GM06990 (cell line): ENCODE data around the gene DBNDD1.
"Not testable (repeated sequence)": the region's sequence is repeated elsewhere in the genome, so short reads cannot be mapped to it uniquely, and the experiment has no call there.

Source experiments
- DNase-seq: peaks from one replicate; pipeline ENCODE4 v3.0.0-alpha.2; 2011; ENCODE audit not compliant: insufficient read length; ENCODE audit errors: extremely low read depth
- H3K27me3 ChIP-seq: replicated peaks from 2 replicates; pipeline ENCODE4 v1.6.0; 2011; ENCODE audit warnings: low read length; ENCODE audit not compliant: control insufficient read depth, insufficient read depth
- H3K36me3 ChIP-seq: 2 replicates; pipeline ENCODE4 v1.5.1; 2011; ENCODE audit warnings: low read length; ENCODE audit not compliant: control insufficient read depth, insufficient read depth
- H3K4me3 ChIP-seq: replicated peaks from 2 replicates; pipeline ENCODE4 v1.5.1; 2011; ENCODE audit warnings: low read depth, mild to moderate bottlenecking, control low read depth, low read length
- CTCF ChIP-seq: IDR thresholded peaks from 2 replicates; pipeline ENCODE4 v1.5.1; 2011; ENCODE audit warnings: low read length, control low read depth, mild to moderate bottlenecking, inconsistent platforms; ENCODE audit not compliant: insufficient read depth, poor library complexity, severe bottlenecking

DBNDD1 gene

DNA sequence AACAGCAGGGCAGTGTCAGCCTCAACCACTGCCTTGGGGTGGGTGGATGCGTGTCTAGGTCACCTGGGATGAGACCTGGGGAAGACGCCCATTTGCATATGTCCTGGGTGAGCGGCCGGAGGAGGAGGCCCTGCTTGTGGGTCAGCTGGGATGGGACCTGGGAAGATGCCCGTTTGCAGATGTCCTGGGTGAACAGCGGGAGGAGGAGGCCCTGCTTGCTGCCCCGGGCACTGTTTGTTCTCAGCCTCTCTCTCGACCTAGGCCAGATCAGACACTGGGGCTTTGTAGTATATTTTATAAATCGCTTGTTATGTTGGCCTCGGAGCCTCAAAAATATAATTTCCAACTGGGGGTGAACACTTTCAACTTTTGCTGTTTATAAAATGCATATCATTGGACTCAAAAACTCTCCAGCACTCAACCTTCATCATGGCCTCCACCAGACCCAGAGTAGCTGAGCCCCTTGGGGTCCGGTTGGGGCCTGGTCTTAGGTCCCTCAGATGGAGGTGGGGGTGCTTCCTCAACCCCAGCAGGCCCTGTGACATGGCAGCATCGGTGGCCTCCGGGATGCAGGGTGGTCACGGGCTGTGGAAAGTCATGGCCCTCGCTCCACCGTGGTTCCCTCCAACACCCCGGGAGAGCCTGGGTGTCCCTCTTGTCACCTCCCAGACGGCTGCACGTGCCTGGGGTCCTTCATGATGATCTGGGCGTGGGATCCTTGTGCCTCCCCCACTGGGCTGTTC, 17.3 kb downstream of the DBNDD1 start:
- peaks cover 6% of the 10 kb centered on the region for H3K36me3 ChIP-seq

GRCh38 chr16:90000733-90001427, 18.4 kb downstream of the DBNDD1 start:
- no peak for DNase-seq
- Histone ChIP-seq H3K36me3 (peaks cover 6% of the 10 kb centered on the region), H3K4me3 (no peak overlapping the region), H3K27me3 (no peaks in the 10 kb centered on the region)
- no peak for TF ChIP-seq CTCF

More for the DNA sequence above, 17.3 kb downstream of the DBNDD1 start:
- no peak for TF ChIP-seq CTCF
- Histone ChIP-seq H3K27me3 (no peaks in the 10 kb centered on the region), H3K4me3 (no peak overlapping the region)
- DNase-seq, result no peak

DNA sequence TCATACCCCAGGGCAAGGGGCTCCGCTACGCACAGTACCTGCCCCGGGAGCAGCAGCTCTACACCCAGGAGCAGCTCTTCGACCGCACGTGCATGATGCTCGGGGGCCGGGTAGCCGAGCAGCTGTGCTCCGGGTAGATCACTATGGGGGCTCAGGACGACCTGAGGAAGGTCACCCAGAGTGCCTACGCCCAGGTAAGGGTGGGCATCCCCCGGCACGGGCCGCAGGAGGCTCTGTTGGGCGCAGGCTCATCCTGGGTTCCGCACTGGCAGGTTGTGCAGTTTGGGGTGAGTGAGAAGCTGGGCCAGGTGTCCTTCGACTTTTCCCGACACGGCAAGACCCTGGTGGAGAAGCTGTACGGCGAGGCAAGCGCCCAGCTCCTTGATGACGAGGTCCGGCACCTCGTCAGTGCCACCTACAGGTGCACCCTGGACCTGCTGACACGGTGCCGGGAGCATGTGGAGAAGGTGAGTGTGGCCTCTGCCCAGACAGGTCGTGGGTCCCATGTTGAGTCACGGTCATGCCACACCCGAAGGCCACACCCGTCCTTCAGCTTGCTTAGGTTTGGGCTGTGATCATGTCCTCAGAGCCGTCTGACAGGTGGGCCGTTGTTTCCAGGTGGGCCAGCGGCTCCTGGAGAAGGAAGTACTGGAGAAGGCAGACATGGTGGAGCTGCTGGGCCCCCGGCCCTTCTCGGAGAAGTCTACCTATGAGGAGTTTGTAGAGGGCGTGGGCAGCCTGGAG, 19.3 kb downstream of the DBNDD1 start:
- Histone ChIP-seq H3K27me3 (no peaks in the 10 kb centered on the region), H3K4me3 (no peak overlapping the region), H3K36me3 (peaks cover 7% of the 10 kb centered on the region)
- no peak for DNase-seq
- no peak for TF ChIP-seq CTCF

DNA sequence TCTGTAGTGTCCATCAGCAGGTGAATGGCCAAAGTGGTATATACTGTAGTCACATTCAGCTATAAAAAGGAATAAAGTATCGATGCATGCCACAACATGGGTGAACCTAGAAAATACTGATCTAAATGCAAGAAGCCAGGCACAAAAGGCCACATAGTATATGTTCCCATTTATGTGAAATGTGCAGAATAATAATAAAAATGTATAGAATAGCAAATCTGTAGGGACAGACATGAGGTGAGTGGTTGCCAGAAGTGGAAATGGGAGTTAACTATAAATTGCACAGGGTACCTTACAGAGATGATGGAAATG, 23.1 kb downstream of the DBNDD1 start:
- Histone ChIP-seq H3K4me3 (no peak overlapping the region), H3K27me3 (no peaks in the 10 kb centered on the region), H3K36me3 (peaks cover 27% of the 10 kb centered on the region)
- no peak for DNase-seq
- no peak for TF ChIP-seq CTCF

GRCh38 chr16:89995475-89996177, 23.6 kb downstream of the DBNDD1 start:
- DNase-seq, result peak; percentile 64
- H3K4me3 ChIP-seq, H3K27me3 ChIP-seq: not testable (repeated sequence)
- H3K36me3 ChIP-seq, result peaks cover 32% of the 10 kb centered on the region

DNA sequence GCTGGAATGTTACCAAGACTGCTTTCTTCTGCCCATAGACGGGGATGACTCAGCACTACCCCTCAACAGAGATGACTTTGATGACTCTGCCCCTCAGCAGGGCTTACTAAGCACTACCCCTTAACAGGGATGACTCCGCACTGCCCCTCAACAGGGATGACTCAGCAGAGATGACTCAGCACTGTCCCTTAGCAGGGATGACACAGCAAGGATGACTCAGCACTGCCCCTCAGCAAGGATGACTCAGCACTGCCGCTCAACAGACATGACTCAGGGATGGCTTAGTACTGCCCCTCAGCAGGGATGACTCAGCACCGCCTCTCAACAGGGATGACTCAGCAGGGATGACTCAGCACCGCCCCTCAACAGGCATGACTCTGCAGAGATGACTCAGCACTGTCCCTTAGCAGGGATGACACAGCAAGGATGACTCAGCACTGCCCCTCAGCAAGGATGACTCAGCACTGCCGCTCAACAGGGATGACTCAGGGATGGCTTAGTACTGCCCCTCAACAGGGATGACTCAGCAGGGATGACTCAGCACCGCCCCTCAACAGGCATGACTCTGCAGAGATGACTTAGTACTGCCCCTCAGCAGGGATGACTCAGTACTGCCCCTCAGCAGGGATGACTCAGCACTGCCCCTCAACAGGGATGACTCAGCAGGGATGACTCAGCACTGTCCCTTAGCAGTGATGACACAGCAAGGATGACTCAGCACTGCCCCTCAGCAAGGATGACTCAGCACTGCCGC, 24.4 kb downstream of the DBNDD1 start:
- DNase-seq, result peak; percentile 68
- not testable (repeated sequence) for H3K27me3 ChIP-seq, H3K4me3 ChIP-seq
- H3K36me3 ChIP-seq, result peaks cover 33% of the 10 kb centered on the region
